Measurements from ENCODE around the gene PLCXD1.

PLCXD1 gene

GRCh38 chrX:331151-331824, 50.1 kb downstream of the PLCXD1 start:
- Histone ChIP-seq H3K27me3 (ENCODE audit: control insufficient read depth, insufficient read depth, low read length) (no peaks in the 10 kb centered on the region), H3K27ac (ENCODE audit: low read length) (no peak overlapping the region), H3K9me3 (ENCODE audit: control insufficient read depth, insufficient read depth, low read length) (no peaks in the 10 kb centered on the region), H3K36me3 (ENCODE audit: control insufficient read depth, insufficient read depth, low read length) (peaks cover 11% of the 10 kb centered on the region), H3K4me1 (ENCODE audit: control insufficient read depth, insufficient read depth, low read length) (peaks cover 3% of the 10 kb centered on the region; the same call in 1 of the 2 replicates), H3K4me3 (ENCODE audit: low read length) (peak overlapping the region; percentile 20; the same call in 1 of the 2 replicates)
- WGBS (ENCODE audit: insufficient coverage, insufficient read length): no CpG with 5 or more reads among the region's 51 CpGs
- DNase-seq (ENCODE audit: low read depth, low spot score): no peak

GRCh38 chrX:331825-332495, 50.8 kb downstream of the PLCXD1 start:
- no CpG with 5 or more reads among the region's 35 CpGs for WGBS (ENCODE audit: insufficient coverage, insufficient read length)
- no peak for DNase-seq (ENCODE audit: low read depth, low spot score)
- no peaks in the 10 kb centered on the region for H3K9me3 ChIP-seq (ENCODE audit: control insufficient read depth, insufficient read depth, low read length)
- no peaks in the 10 kb centered on the region for H3K27me3 ChIP-seq (ENCODE audit: control insufficient read depth, insufficient read depth, low read length)
- H3K36me3 ChIP-seq (ENCODE audit: control insufficient read depth, insufficient read depth, low read length): peaks cover 11% of the 10 kb centered on the region
- H3K4me3 ChIP-seq (ENCODE audit: low read length): no peak overlapping the region
- peaks cover 3% of the 10 kb centered on the region; the same call in 1 of the 2 replicates for H3K4me1 ChIP-seq (ENCODE audit: control insufficient read depth, insufficient read depth, low read length)
- H3K27ac ChIP-seq (ENCODE audit: low read length): no peak overlapping the region

- Histone ChIP-seq H3K4me1 (ENCODE audit: control insufficient read depth, insufficient read depth, low read length) (peaks cover 3% of the 10 kb centered on the region), H3K4me3 (ENCODE audit: low read length) (no peak overlapping the region), H3K27me3 (ENCODE audit: control insufficient read depth, insufficient read depth, low read length) (no peaks in the 10 kb centered on the region), H3K36me3 (ENCODE audit: control insufficient read depth, insufficient read depth, low read length) (peaks cover 13% of the 10 kb centered on the region), H3K27ac (ENCODE audit: low read length) (no peak overlapping the region), H3K9me3 (ENCODE audit: control insufficient read depth, insufficient read depth, low read length) (no peaks in the 10 kb centered on the region)
- no CpG with 5 or more reads among the region's 23 CpGs for WGBS (ENCODE audit: insufficient coverage, insufficient read length)
- DNase-seq (ENCODE audit: low read depth, low spot score): no peak
Measured at GRCh38 chrX:332496-332860, 51.3 kb downstream of the PLCXD1 start.

- no peak for DNase-seq (ENCODE audit: low read depth, low spot score)
- Histone ChIP-seq H3K27me3 (ENCODE audit: control insufficient read depth, insufficient read depth, low read length) (no peaks in the 10 kb centered on the region), H3K36me3 (ENCODE audit: control insufficient read depth, insufficient read depth, low read length) (peaks cover 16% of the 10 kb centered on the region), H3K4me3 (ENCODE audit: low read length) (no peak overlapping the region), H3K4me1 (ENCODE audit: control insufficient read depth, insufficient read depth, low read length) (peaks cover 3% of the 10 kb centered on the region), H3K9me3 (ENCODE audit: control insufficient read depth, insufficient read depth, low read length) (no peaks in the 10 kb centered on the region), H3K27ac (ENCODE audit: low read length) (no peak overlapping the region)
- WGBS (ENCODE audit: insufficient coverage, insufficient read length): no CpG with 5 or more reads among the region's 33 CpGs
Measured at GRCh38 chrX:332916-333610, 51.9 kb downstream of the PLCXD1 start.

GRCh38 chrX:333611-334311, 52.6 kb downstream of the PLCXD1 start:
- no peak for DNase-seq (ENCODE audit: low read depth, low spot score)
- Histone ChIP-seq H3K9me3 (ENCODE audit: control insufficient read depth, insufficient read depth, low read length) (no peaks in the 10 kb centered on the region), H3K27me3 (ENCODE audit: control insufficient read depth, insufficient read depth, low read length) (no peaks in the 10 kb centered on the region), H3K4me1 (ENCODE audit: control insufficient read depth, insufficient read depth, low read length) (peaks cover 4% of the 10 kb centered on the region), H3K36me3 (ENCODE audit: control insufficient read depth, insufficient read depth, low read length) (peaks cover 23% of the 10 kb centered on the region), H3K4me3 (ENCODE audit: low read length) (no peak overlapping the region), H3K27ac (ENCODE audit: low read length) (no peak overlapping the region)
- no CpG with 5 or more reads among the region's 51 CpGs for WGBS (ENCODE audit: insufficient coverage, insufficient read length)

GRCh38 chrX:334331-334891, 53.2 kb downstream of the PLCXD1 start:
- DNase-seq (ENCODE audit: low read depth, low spot score): no peak
- WGBS (ENCODE audit: insufficient coverage, insufficient read length): no CpG with 5 or more reads among the region's 53 CpGs
- H3K27me3 ChIP-seq (ENCODE audit: control insufficient read depth, insufficient read depth, low read length): no peaks in the 10 kb centered on the region
- no peak overlapping the region for H3K27ac ChIP-seq (ENCODE audit: low read length)
- H3K4me3 ChIP-seq (ENCODE audit: low read length): no peak overlapping the region
- peaks cover 5% of the 10 kb centered on the region for H3K4me1 ChIP-seq (ENCODE audit: control insufficient read depth, insufficient read depth, low read length)
- H3K9me3 ChIP-seq (ENCODE audit: control insufficient read depth, insufficient read depth, low read length): no peaks in the 10 kb centered on the region
- peaks cover 25% of the 10 kb centered on the region for H3K36me3 ChIP-seq (ENCODE audit: control insufficient read depth, insufficient read depth, low read length)

- Histone ChIP-seq H3K36me3 (ENCODE audit: control insufficient read depth, insufficient read depth, low read length) (peaks cover 25% of the 10 kb centered on the region), H3K27me3 (ENCODE audit: control insufficient read depth, insufficient read depth, low read length) (no peaks in the 10 kb centered on the region), H3K9me3 (ENCODE audit: control insufficient read depth, insufficient read depth, low read length) (no peaks in the 10 kb centered on the region), H3K4me3 (ENCODE audit: low read length) (no peak overlapping the region), H3K27ac (ENCODE audit: low read length) (no peak overlapping the region), H3K4me1 (ENCODE audit: control insufficient read depth, insufficient read depth, low read length) (peaks cover 5% of the 10 kb centered on the region)
- DNase-seq (ENCODE audit: low read depth, low spot score): no peak
- no CpG with 5 or more reads among the region's 47 CpGs for WGBS (ENCODE audit: insufficient coverage, insufficient read length)
Measured at GRCh38 chrX:334971-335757, 54.0 kb downstream of the PLCXD1 start.

- H3K27ac ChIP-seq (ENCODE audit: low read length): no peak overlapping the region
- no peak for DNase-seq (ENCODE audit: low read depth, low spot score)
- H3K9me3 ChIP-seq (ENCODE audit: control insufficient read depth, insufficient read depth, low read length): no peaks in the 10 kb centered on the region
- no CpG with 5 or more reads among the region's 17 CpGs for WGBS (ENCODE audit: insufficient coverage, insufficient read length)
- peaks cover 25% of the 10 kb centered on the region for H3K36me3 ChIP-seq (ENCODE audit: control insufficient read depth, insufficient read depth, low read length)
- no peaks in the 10 kb centered on the region for H3K27me3 ChIP-seq (ENCODE audit: control insufficient read depth, insufficient read depth, low read length)
- H3K4me1 ChIP-seq (ENCODE audit: control insufficient read depth, insufficient read depth, low read length): peaks cover 3% of the 10 kb centered on the region
- no peak overlapping the region for H3K4me3 ChIP-seq (ENCODE audit: low read length)
Measured at GRCh38 chrX:335758-336155, 54.6 kb downstream of the PLCXD1 start.

GRCh38 chrX:336227-336626, 55.0 kb downstream of the PLCXD1 start:
- no peaks in the 10 kb centered on the region for H3K9me3 ChIP-seq (ENCODE audit: control insufficient read depth, insufficient read depth, low read length)
- no CpG with 5 or more reads among the region's 21 CpGs for WGBS (ENCODE audit: insufficient coverage, insufficient read length)

More at GRCh38 chrX:336227-336626, 55.0 kb downstream of the PLCXD1 start:
- Histone ChIP-seq H3K27me3 (ENCODE audit: control insufficient read depth, insufficient read depth, low read length) (no peaks in the 10 kb centered on the region), H3K27ac (ENCODE audit: low read length) (no peak overlapping the region), H3K4me3 (ENCODE audit: low read length) (no peak overlapping the region), H3K36me3 (ENCODE audit: control insufficient read depth, insufficient read depth, low read length) (peaks cover 25% of the 10 kb centered on the region), H3K4me1 (ENCODE audit: control insufficient read depth, insufficient read depth, low read length) (peaks cover 2% of the 10 kb centered on the region)
- DNase-seq (ENCODE audit: low read depth, low spot score): no peak

Measured in iPS DF 6.9 (cell line).